ENCODE measurements around the gene YBEY. TPM values are rescaled to one million over a fixed set of nuclear protein-coding genes. Genes with fewer than 3 reads are reported as not detected.
A peak's percentile ranks its signal among the peaks of the same experiment; 100 is the strongest.

YBEY gene
- total and polyA plus RNA-seq, 2 donors (not counting 1 experiment from before 2014, with no cell fraction given), result 15.9 to 18.6 TPM

GRCh38 chr21:46252840-46253239 lies 33.3 kb upstream of the YBEY start:
- H3K36me3 ChIP-seq (ENCODE audit: control insufficient read depth, insufficient read depth, low read length), result peaks cover 40% of the 10 kb centered on the region
- no peak overlapping the region for H3K27ac ChIP-seq (ENCODE audit: insufficient read depth, low read length)
- DNase-seq (ENCODE audit: low read depth in 2 of 2), result no peak
- no peak overlapping the region for H3K4me2 ChIP-seq (ENCODE audit: extremely low read depth, insufficient read depth, low read length)
- H2AFZ ChIP-seq (ENCODE audit: low read length), result no peak overlapping the region
- no peaks in the 10 kb centered on the region for H3K4me1 ChIP-seq (ENCODE audit: control insufficient read depth, extremely low read depth, insufficient read depth, low read length)
- H4K20me1 ChIP-seq (ENCODE audit: control insufficient read depth, extremely low read depth, insufficient read depth, low read length), result no peaks in the 10 kb centered on the region
- H3K27me3 ChIP-seq (ENCODE audit: control insufficient read depth, insufficient read depth, low read length), result no peaks in the 10 kb centered on the region
- no peak for TF ChIP-seq CTCF (conservative IDR thresholded peaks at IDR 0.05 in 1 of 2, IDR thresholded peaks at IDR 0.05 in 1 of 2; ENCODE audit: low read depth in 1 of 2, low read length in 2 of 2)
- no peak for TF ChIP-seq EZH2 (IDR thresholded peaks at IDR 0.05; ENCODE audit: low read length, missing control alignments)
- H3K9ac ChIP-seq (ENCODE audit: insufficient read depth, low read length), result no peak overlapping the region
- H3K79me2 ChIP-seq (ENCODE audit: control insufficient read depth, insufficient read depth, low read length), result no peaks in the 10 kb centered on the region
- H3K9me3 ChIP-seq (ENCODE audit: control insufficient read depth, insufficient read depth, low read depth, low read length), result no peaks in the 10 kb centered on the region
- H3K4me3 ChIP-seq (replicated peaks in 1 of 4; ENCODE audit: control extremely low read depth in 1 of 4, insufficient read depth in 1 of 4, low read depth in 3 of 4, low read length in 4 of 4), result no peak overlapping the region

- no peaks in the 10 kb centered on the region for H3K27me3 ChIP-seq (ENCODE audit: control insufficient read depth, insufficient read depth, low read length)
- no peaks in the 10 kb centered on the region for H3K9me3 ChIP-seq (ENCODE audit: control insufficient read depth, insufficient read depth, low read depth, low read length)
- H3K27ac ChIP-seq (ENCODE audit: insufficient read depth, low read length), result no peak overlapping the region
- H3K4me1 ChIP-seq (ENCODE audit: control insufficient read depth, extremely low read depth, insufficient read depth, low read length), result no peaks in the 10 kb centered on the region
- H3K36me3 ChIP-seq (ENCODE audit: control insufficient read depth, insufficient read depth, low read length), result peaks cover 40% of the 10 kb centered on the region
- no peak overlapping the region for H3K4me3 ChIP-seq (replicated peaks in 1 of 4; ENCODE audit: control extremely low read depth in 1 of 4, insufficient read depth in 1 of 4, low read depth in 3 of 4, low read length in 4 of 4)
- no peaks in the 10 kb centered on the region for H4K20me1 ChIP-seq (ENCODE audit: control insufficient read depth, extremely low read depth, insufficient read depth, low read length)
- no peak overlapping the region for H3K4me2 ChIP-seq (ENCODE audit: extremely low read depth, insufficient read depth, low read length)
- no peak overlapping the region for H3K9ac ChIP-seq (ENCODE audit: insufficient read depth, low read length)
- no peak overlapping the region for H2AFZ ChIP-seq (ENCODE audit: low read length)
- DNase-seq (ENCODE audit: low read depth in 2 of 2), result peak in 1 of 2 donors; percentile 35
- no peaks in the 10 kb centered on the region for H3K79me2 ChIP-seq (ENCODE audit: control insufficient read depth, insufficient read depth, low read length)
- no peak for TF ChIP-seq CTCF (conservative IDR thresholded peaks at IDR 0.05 in 1 of 2, IDR thresholded peaks at IDR 0.05 in 1 of 2; ENCODE audit: low read depth in 1 of 2, low read length in 2 of 2)
- no peak for TF ChIP-seq EZH2 (IDR thresholded peaks at IDR 0.05; ENCODE audit: low read length, missing control alignments)
Observed at GRCh38 chr21:46253610-46254124, 32.5 kb upstream of the YBEY start.

GRCh38 chr21:46254208-46254975 lies 31.8 kb upstream of the YBEY start:
- Histone ChIP-seq H3K4me2 (ENCODE audit: extremely low read depth, insufficient read depth, low read length) (no peak overlapping the region), H3K9me3 (ENCODE audit: control insufficient read depth, insufficient read depth, low read depth, low read length) (no peaks in the 10 kb centered on the region), H3K27ac (ENCODE audit: insufficient read depth, low read length) (no peak overlapping the region), H2AFZ (ENCODE audit: low read length) (no peak overlapping the region), H3K79me2 (ENCODE audit: control insufficient read depth, insufficient read depth, low read length) (no peaks in the 10 kb centered on the region), H3K36me3 (ENCODE audit: control insufficient read depth, insufficient read depth, low read length) (peaks cover 38% of the 10 kb centered on the region), H4K20me1 (ENCODE audit: control insufficient read depth, extremely low read depth, insufficient read depth, low read length) (no peaks in the 10 kb centered on the region), H3K4me1 (ENCODE audit: control insufficient read depth, extremely low read depth, insufficient read depth, low read length) (no peaks in the 10 kb centered on the region), H3K4me3 (replicated peaks in 1 of 4; ENCODE audit: control extremely low read depth in 1 of 4, insufficient read depth in 1 of 4, low read depth in 3 of 4, low read length in 4 of 4) (no peak overlapping the region), H3K27me3 (ENCODE audit: control insufficient read depth, insufficient read depth, low read length) (no peaks in the 10 kb centered on the region), H3K9ac (ENCODE audit: insufficient read depth, low read length) (no peak overlapping the region)
- TF ChIP-seq CTCF (conservative IDR thresholded peaks at IDR 0.05 in 1 of 2, IDR thresholded peaks at IDR 0.05 in 1 of 2; ENCODE audit: low read depth in 1 of 2, low read length in 2 of 2) (no peak), EZH2 (IDR thresholded peaks at IDR 0.05; ENCODE audit: low read length, missing control alignments) (no peak)
- DNase-seq (ENCODE audit: low read depth in 2 of 2), result no peak
